HL-60/S4 treated with retinoic acid at 250 ng/mL for 4 days and 3 days (cell line): ENCODE results near the gene RHEX.
"Not testable (repeated sequence)": the region's sequence is repeated elsewhere in the genome, so short reads cannot be mapped to it uniquely, and the experiment has no call there.

Experiments used
- in situ Hi-C: fragments of 300-500 bp; cut with MboI; formaldehyde crosslinking; loops from 2 replicates; pipeline ENCODE4 v1.7.0; 2022; ENCODE audit warnings: low sequenced_read_pairs

RHEX gene

DNA sequence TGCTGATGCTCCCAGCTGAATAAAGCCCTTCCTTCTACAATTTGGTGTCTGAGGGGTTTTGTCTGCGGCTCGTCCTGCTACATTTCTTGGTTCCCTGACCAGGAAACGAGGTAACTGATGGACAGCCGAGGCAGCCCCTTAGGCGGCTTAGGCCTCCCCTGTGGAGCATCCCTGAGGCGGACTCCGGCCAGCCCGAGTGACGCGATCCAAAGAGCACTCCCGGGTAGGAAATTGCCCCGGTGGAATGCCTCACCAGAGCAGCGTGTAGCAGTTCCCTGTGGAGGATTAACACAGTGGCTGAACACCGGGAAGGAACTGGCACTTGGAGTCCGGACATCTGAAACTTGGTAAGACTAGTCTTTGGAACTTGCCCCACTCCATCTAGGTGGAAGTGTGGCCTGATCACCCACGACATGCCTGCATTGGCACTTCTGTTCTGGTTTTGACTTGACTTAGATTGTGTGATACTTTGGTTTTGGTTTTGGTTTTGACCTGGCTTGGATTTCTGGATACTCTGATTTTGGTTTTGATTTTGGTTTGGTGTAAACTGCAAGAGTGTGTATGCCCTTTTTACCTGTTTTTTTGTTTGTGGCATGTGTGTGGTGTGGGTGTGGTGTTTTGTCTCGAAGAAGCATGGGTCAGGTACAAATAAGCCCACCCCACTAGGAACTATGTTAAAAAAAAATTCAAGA lies at the start of gene RHEX:
Gene RHEX, plus strand, starts transcription at position 255 of the 692 bp plus-strand sequence. CDS start 44,656 bp downstream, outside the sequence.
- in situ Hi-C loops = not testable (repeated sequence)

GRCh38 chr1:206003854-206004800 lies 48.8 kb upstream of the RHEX start:
- in situ Hi-C loops = no loop called here

DNA sequence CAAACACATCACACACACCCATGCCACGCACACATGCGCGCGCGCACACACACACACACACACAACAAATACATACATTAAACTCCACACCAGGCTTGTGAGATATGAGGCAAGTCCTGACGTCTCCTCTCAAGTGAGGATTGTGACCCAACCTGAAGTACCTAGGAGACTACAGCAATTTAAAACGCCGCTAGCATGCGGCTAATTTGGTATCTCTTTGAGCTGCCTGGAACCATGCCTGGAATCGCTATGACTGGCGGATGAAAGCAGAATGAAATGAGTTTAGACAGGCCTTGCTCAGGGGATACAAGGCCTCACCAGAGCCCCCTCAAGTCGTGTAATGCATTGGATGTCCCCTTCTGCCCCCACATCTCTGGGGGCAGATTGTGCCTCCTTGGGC lies 48.1 kb upstream of the RHEX start:
- in situ Hi-C loops = no loop called here

- in situ Hi-C loops = no loop called here
Measured at GRCh38 chr1:206005234-206005633, 47.7 kb upstream of the RHEX start.

DNA sequence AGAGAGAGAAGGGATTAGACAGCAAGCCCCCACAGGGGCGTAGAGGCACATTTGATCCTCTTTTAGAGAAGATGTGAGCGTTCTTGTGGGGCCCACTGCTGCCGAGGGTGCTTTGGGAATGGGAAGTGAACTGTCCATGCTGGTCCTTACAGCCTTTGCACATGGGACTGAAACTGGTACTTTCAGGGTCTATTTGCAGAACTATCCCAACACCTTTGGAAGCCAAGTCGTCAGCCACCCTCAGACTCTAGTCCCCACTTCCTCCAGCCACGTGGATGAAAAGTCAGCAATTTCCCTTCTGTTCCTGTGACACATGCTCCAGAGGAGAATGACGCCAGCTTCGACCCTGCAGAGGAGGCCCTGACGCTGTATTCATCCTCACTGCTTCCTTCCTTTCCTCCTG lies 47.2 kb upstream of the RHEX start:
- in situ Hi-C loops = no loop called here

DNA sequence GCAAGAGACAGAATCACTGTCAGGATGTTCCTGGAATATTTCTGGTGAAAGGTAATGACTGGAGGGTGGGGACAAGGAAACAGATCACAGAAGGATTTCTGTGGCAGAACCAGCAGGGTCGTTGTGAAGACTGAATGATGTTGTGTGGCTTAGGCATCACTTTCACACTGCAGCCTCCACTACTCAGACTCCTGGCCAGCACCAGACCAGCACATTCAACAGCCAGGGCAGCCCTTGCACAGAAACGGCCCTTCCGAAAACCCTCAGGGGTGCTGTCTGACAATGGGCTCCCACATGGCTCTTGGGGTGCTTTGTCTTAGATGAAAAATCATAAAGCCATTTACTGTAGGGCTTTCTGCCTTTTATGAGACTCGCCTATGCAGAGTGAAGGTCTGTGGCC lies 46.0 kb upstream of the RHEX start:
- in situ Hi-C loops = no loop called here

GRCh38 chr1:206010060-206010459 lies 42.9 kb upstream of the RHEX start:
- in situ Hi-C loops = no loop called here

- in situ Hi-C loops = no loop called here
Measured at GRCh38 chr1:206011057-206011456, 41.9 kb upstream of the RHEX start.

GRCh38 chr1:206012086-206012859 lies 40.7 kb upstream of the RHEX start:
- in situ Hi-C loops = no loop called here

- in situ Hi-C loops = no loop called here
Measured at GRCh38 chr1:206013026-206013795, 39.8 kb upstream of the RHEX start.

GRCh38 chr1:206014601-206015000 lies 38.4 kb upstream of the RHEX start:
- in situ Hi-C loops = no loop called here

- in situ Hi-C loops = no loop called here
Measured at GRCh38 chr1:206015071-206015470, 37.9 kb upstream of the RHEX start.

- in situ Hi-C loops = no loop called here
Measured at GRCh38 chr1:206020393-206021007, 32.5 kb upstream of the RHEX start.

DNA sequence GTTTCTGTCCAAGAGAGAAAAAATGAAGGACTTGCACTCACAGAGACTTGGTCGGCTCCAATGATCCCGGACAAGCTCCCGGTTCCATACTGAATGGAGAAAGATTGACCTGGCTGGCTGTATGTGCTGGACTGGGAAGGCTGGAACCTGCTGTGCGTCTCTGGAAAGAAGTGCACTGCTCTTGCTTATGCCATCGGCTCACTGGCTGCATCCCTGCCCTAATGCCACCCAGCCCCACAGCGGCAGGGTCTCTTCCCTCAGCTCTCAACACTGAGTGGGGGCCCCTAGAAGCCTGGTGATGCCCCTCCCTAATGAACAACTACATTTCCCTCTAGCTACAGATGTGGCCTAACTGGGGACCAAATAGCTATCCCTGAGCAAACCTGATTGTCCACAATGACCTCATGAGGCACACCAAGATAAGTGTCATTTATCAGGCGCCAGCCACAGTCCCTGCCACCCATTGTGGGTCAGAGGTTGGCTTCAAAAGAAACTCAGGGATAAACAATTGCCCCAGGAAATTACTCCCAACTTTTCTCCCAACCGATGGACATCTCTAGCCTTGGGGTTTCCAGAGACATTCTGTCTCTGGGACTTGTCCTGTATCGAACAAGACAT lies 31.9 kb upstream of the RHEX start:
- in situ Hi-C loops = no loop called here

- in situ Hi-C loops = no loop called here
Measured at GRCh38 chr1:206021626-206022365, 31.2 kb upstream of the RHEX start.

DNA sequence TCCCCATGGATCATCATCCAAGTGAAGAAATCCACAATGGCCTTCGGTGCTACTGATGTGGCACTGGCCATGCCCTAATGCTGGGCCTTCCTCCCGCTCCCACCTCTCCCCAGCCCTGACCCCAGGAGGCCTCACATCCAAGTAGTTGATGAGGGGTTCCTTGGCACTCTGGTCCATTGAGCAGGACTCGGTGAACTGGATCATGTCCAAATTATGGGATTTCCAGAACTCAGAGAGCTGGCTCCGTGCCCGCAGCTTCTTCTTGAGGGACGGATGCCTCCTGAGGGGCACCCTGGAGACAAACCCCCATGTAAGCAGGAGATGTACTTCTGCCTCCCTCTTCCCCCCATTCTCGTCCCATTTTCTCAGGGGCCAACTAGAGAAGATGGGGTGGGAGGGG lies 30.2 kb upstream of the RHEX start:
- in situ Hi-C loops = no loop called here

DNA sequence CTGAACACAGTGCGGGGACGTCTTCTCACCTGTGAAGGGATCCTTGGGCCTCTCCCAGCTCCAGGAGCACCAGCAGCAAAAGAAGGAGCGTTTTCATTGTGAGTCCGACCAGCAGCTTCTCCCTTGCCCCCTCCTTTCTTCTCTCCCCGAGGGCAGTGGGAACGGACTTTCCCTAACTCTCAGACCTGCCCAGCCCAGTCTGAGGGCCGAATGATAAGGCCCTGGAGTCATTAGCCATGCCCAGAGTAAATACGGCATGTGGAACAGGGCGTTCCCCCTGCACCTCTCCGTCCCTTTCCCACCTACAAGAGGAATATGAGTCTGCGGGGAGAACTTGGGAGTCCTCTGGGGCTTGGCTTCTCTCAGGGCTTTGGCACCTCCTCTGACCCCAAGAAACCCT lies 29.3 kb upstream of the RHEX start, which contains the start of gene CTSE:
Gene CTSE, minus strand, starts transcription at position 201 of the 400 bp plus-strand sequence. Its CDS starts 104 bp downstream, at position 97.
- in situ Hi-C loops = no loop called here

- in situ Hi-C loops = no loop called here
Measured at GRCh38 chr1:206025283-206025820, 27.6 kb upstream of the RHEX start.

- in situ Hi-C loops = no loop called here
Measured at GRCh38 chr1:206029484-206029883, 23.5 kb upstream of the RHEX start.
